ENCODE measurements around the gene GPC5. TPM values are rescaled to one million over a fixed set of nuclear protein-coding genes. Genes with fewer than 3 reads are reported as not detected.

GPC5 gene
- total and polyA plus RNA-seq, 9 donors = 0.10 to 1.5 (median 0.38) TPM

- no peaks in the 10 kb centered on the region for H3K27me3 ChIP-seq
- H3K27ac ChIP-seq = no peak overlapping the region
- H3K9me3 ChIP-seq = no peaks in the 10 kb centered on the region
- H3K4me1 ChIP-seq (ENCODE audit: insufficient read depth) = no peaks in the 10 kb centered on the region
- DNase-seq = no peak
- intact Hi-C loops (cut with DNase I) = no loop called here
- no peak for TF ChIP-seq POLR2A (IDR thresholded peaks at IDR 0.05)
- TF ChIP-seq EP300 (IDR thresholded peaks at IDR 0.05) = no peak
- TF ChIP-seq CTCF (IDR thresholded peaks at IDR 0.05) = no peak
- no peak overlapping the region for H3K4me3 ChIP-seq
- no peaks in the 10 kb centered on the region for H3K36me3 ChIP-seq
Observed at GRCh38 chr13:92101801-92102200, 703.4 kb downstream of the GPC5 start.

GRCh38 chr13:92103689-92104153 lies 705.3 kb downstream of the GPC5 start:
- DNase-seq = no peak
- Histone ChIP-seq H3K36me3 (no peaks in the 10 kb centered on the region), H3K4me3 (no peak overlapping the region), H3K27me3 (no peaks in the 10 kb centered on the region), H3K9me3 (no peaks in the 10 kb centered on the region), H3K27ac (peak overlapping the region in 1 of 2 donors; percentile 21), H3K4me1 (ENCODE audit: insufficient read depth) (no peaks in the 10 kb centered on the region)
- intact Hi-C loops (cut with DNase I) = no loop called here
- TF ChIP-seq CTCF (IDR thresholded peaks at IDR 0.05) (no peak), EP300 (IDR thresholded peaks at IDR 0.05) (no peak), POLR2A (IDR thresholded peaks at IDR 0.05) (no peak)
- 1 to 2% (median 2%) methylated on average over 6 of the region's 6 CpGs for WGBS, 3 donors

- 75 to 78% (median 78%) methylated on average over 9 of the region's 9 CpGs for WGBS, 3 donors
- H3K4me3 ChIP-seq = no peak overlapping the region
- no peak for DNase-seq
- no peaks in the 10 kb centered on the region for H3K4me1 ChIP-seq (ENCODE audit: insufficient read depth)
- H3K9me3 ChIP-seq = no peaks in the 10 kb centered on the region
- no peaks in the 10 kb centered on the region for H3K36me3 ChIP-seq
- TF ChIP-seq CTCF (IDR thresholded peaks at IDR 0.05) (no peak), EP300 (IDR thresholded peaks at IDR 0.05) (no peak), POLR2A (IDR thresholded peaks at IDR 0.05) (no peak)
- H3K27ac ChIP-seq = no peak overlapping the region
- intact Hi-C loops (cut with DNase I) = no loop called here
- H3K27me3 ChIP-seq = no peaks in the 10 kb centered on the region
Observed at GRCh38 chr13:92122186-92122853, 723.9 kb downstream of the GPC5 start.

- Histone ChIP-seq H3K27ac (no peak overlapping the region), H3K9me3 (no peaks in the 10 kb centered on the region), H3K27me3 (no peaks in the 10 kb centered on the region), H3K4me1 (ENCODE audit: insufficient read depth) (no peaks in the 10 kb centered on the region), H3K4me3 (no peak overlapping the region), H3K36me3 (no peaks in the 10 kb centered on the region)
- TF ChIP-seq POLR2A (IDR thresholded peaks at IDR 0.05) (no peak), CTCF (IDR thresholded peaks at IDR 0.05) (no peak), EP300 (IDR thresholded peaks at IDR 0.05) (no peak)
- intact Hi-C loops (cut with DNase I) = no loop called here
- DNase-seq = no peak
- WGBS, 3 donors = 81 to 91% (median 86%) methylated on average over 2 of the region's 2 CpGs
Observed at GRCh38 chr13:92126399-92126798, 728.0 kb downstream of the GPC5 start.

Data from ovary (tissue), 9 donors.